Cardiac muscle cell (in vitro differentiated cells and primary cell): ENCODE data around the gene UTS2R. TPM values are rescaled to one million over a fixed set of nuclear protein-coding genes. Genes with fewer than 3 reads are reported as not detected.
"Not testable (repeated sequence)": the region's sequence is repeated elsewhere in the genome, so short reads cannot be mapped to it uniquely, and the experiment has no call there.

Experiments
- DNase-seq, 2 donors: peaks; one replicate each; pipeline versions ENCODE4 v3.0.0 to v3.0.0-alpha.2; 2010 to 2017; ENCODE audit warnings: low read depth in 1 of 2, low spot score in 1 of 2
- H3K27ac ChIP-seq: fragments of 200-600 bp; sonication (generic); 2 replicates; pipeline ENCODE4 v1.5.1; 2016
- H3K27me3 ChIP-seq: fragments of 200-600 bp; sonication (generic); 2 replicates; pipeline ENCODE4 v1.6.0; 2016; ENCODE audit warnings: control low read depth
- H3K36me3 ChIP-seq: fragments of 200-600 bp; sonication (generic); 2 replicates; pipeline ENCODE4 v1.5.1; 2016; ENCODE audit warnings: control low read depth
- H3K4me1 ChIP-seq: fragments of 200-600 bp; sonication (generic); 2 replicates; pipeline ENCODE4 v1.8.1; 2017; ENCODE audit warnings: low read depth, mild to moderate bottlenecking, mixed run types
- H3K4me3 ChIP-seq: fragments of 200-600 bp; sonication (generic); 2 replicates; pipeline ENCODE4 v1.5.1; 2016; ENCODE audit warnings: mild to moderate bottlenecking
- H3K9me3 ChIP-seq: fragments of 200-600 bp; sonication (generic); 2 replicates; pipeline ENCODE4 v1.5.1; 2017; ENCODE audit warnings: low read depth, mild to moderate bottlenecking, control low read depth
- polyA plus RNA-seq: library from polyadenylated mRNA; unstranded; fragments of >200 nt; fragmentation: Nextera tagmentation; extraction: Ambion mirVana; gene quantifications from 2 replicates; pipeline ENCODE4 v1.2.1, GENCODE V29; 2016
- total RNA-seq: library from RNA; depleted of rRNA; stranded (reverse); fragments of >200 nt; gene quantifications from 2 replicates; pipeline ENCODE4 v1.2.3, GENCODE V29; 2016
- TF ChIP-seq, protein P1 (sequence below): IDR thresholded peaks from 2 replicates; pipeline ENCODE4 v1.5.1; 2012; ENCODE audit warnings: low read depth, mild to moderate bottlenecking, low read length

UTS2R gene
- total and polyA plus RNA-seq, 2 experiments from 2014 or later: 4.1 to 10.8 TPM

DNA sequence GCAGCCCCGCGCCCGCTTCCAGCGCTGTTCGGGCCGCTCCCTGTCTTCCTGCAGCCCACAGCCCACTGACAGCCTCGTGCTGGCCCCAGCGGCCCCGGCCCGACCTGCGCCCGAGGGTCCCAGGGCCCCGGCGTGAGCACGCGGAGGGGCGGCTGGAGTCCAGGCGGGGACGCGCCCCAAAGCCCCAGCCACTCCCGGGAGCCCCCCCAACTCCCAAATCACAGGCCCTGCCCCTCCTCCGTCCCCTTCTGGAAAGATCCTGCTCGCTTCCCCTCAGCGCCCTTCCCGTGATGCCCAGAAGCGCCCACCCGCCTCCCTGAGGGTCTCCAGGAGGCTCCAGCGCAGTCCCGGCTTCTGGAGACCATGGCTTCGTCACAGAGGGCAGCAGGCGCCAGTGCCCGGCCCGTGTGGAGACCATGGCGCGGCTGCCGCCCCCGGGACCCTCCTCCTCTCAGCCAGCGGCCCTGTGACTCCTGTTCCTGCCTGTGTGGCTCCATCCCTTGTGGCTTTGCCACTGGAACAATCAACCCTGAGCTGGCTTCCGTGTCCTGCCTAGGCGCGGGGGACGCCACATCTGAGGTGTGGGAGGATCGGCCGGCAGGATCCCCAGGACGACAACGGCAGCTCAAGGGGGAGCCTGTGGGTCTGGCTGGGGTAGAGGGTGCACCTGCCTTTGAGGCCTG is 3.9 kb downstream of the UTS2R start:
- H3K4me3 ChIP-seq: no peak overlapping the region
- peaks cover 30% of the 10 kb centered on the region for H3K27me3 ChIP-seq
- no peaks in the 10 kb centered on the region for H3K9me3 ChIP-seq
- TF ChIP-seq, protein P1, sequence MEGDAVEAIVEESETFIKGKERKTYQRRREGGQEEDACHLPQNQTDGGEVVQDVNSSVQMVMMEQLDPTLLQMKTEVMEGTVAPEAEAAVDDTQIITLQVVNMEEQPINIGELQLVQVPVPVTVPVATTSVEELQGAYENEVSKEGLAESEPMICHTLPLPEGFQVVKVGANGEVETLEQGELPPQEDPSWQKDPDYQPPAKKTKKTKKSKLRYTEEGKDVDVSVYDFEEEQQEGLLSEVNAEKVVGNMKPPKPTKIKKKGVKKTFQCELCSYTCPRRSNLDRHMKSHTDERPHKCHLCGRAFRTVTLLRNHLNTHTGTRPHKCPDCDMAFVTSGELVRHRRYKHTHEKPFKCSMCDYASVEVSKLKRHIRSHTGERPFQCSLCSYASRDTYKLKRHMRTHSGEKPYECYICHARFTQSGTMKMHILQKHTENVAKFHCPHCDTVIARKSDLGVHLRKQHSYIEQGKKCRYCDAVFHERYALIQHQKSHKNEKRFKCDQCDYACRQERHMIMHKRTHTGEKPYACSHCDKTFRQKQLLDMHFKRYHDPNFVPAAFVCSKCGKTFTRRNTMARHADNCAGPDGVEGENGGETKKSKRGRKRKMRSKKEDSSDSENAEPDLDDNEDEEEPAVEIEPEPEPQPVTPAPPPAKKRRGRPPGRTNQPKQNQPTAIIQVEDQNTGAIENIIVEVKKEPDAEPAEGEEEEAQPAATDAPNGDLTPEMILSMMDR: no peak
- peaks cover 11% of the 10 kb centered on the region for H3K4me1 ChIP-seq
- DNase-seq: no peak
- H3K27ac ChIP-seq: no peak overlapping the region
- H3K36me3 ChIP-seq: no peaks in the 10 kb centered on the region

DNA sequence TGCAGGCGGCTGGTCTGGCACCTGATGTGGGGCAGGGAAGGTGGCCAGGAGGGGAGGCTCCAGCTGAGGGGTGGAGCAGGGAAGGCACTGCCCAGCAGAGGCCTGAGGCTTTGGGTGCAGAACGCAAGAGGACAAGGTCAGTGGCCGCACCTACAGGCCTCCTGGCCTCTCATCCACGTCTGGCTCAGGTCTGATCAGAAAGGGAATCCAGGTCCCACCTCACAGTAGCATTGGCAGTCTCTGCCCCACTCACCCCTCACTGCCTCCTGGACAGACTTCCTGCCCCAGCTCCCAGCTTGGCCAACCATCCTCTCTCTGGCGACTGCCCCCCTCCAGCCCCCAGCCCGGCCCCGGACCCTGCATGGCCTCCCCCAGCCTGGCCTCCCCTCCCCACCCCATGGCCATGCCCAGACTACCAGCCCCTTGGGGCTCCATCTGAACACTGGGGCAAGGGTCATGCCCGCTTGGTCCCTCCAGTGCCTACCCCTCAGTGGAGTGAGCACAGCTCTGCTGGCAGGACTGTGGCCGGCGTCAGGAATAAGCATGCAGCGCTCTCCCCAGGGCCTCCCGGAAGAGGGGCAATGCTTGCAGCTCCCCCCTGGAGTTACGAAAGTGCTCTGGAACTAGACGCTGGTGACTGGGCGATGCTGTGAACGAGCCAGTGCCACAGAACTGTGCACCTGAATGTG is 4.6 kb downstream of the UTS2R start:
- H3K4me3 ChIP-seq: no peak overlapping the region
- no peak for DNase-seq
- peaks cover 11% of the 10 kb centered on the region for H3K4me1 ChIP-seq
- H3K27ac ChIP-seq: no peak overlapping the region
- peaks cover 30% of the 10 kb centered on the region for H3K27me3 ChIP-seq
- TF ChIP-seq, protein P1: no peak
- H3K9me3 ChIP-seq: no peaks in the 10 kb centered on the region
- H3K36me3 ChIP-seq: no peaks in the 10 kb centered on the region

DNA sequence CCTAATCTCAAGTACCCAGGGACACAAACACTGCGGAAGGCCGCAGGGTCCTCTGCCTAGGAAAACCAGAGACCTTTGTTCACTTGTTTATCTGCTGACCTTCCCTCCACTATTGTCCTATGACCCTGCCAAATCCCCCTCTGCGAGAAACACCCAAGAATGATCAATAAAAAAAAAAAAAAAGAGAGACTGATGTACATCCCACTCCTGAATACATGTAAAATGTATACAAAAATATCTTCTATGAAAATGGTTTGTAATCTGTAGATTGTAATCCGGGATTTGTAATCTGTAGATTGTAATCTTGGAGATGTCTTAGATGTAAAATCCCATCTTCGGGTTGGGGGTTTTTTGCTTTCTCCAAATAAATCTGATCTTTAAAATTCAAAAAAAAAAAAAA is 5.7 kb downstream of the UTS2R start:
- peaks cover 26% of the 10 kb centered on the region for H3K27me3 ChIP-seq
- H3K4me3 ChIP-seq, DNase-seq, H3K36me3 ChIP-seq, H3K9me3 ChIP-seq, H3K27ac ChIP-seq, H3K4me1 ChIP-seq: not testable (repeated sequence)

DNA sequence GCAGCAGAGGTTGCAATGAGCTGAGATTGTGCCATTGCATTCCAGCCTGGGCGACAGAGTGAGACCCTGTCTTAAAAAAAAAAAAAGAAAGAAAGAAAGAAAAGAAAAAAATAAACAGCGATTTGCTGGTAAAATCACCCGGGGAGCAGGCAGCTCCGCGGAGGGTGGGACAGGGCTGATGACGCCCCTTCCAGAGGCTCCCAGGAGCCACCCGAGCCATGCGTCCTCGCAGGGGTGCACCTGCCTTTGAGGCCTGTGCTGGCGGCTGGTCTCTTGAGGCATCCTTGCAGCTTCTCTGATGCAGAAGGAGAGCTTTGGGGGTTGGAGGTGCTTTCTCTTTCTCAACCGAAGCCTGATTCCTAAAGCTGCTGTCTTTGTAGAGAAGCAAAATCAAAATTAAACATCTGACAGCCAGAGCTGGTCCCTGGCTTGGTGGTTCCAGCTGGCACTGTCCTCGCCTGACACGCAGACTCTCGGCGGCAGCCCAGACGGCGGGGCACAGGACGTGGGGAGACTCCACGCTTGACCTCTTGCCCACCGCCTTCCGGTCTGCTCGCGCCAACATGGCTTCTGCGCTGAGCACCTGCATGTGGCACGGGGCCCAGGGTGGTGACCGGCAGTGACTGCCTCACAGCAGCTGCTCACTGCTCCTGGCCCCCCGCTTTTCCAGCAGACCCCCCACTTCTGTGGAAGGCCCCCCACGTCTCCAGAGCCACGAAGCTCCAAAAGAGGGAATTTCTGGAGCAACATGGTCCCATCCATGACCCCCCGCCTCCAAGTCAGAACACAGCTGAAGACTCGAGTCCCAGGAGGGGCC is 6.6 kb downstream of the UTS2R start:
- TF ChIP-seq, protein P1: no peak
- no peak for DNase-seq
- no peaks in the 10 kb centered on the region for H3K36me3 ChIP-seq
- H3K27me3 ChIP-seq: peaks cover 26% of the 10 kb centered on the region
- no peak overlapping the region for H3K4me3 ChIP-seq
- no peak overlapping the region for H3K27ac ChIP-seq
- no peaks in the 10 kb centered on the region for H3K9me3 ChIP-seq
- H3K4me1 ChIP-seq: no peaks in the 10 kb centered on the region

DNA sequence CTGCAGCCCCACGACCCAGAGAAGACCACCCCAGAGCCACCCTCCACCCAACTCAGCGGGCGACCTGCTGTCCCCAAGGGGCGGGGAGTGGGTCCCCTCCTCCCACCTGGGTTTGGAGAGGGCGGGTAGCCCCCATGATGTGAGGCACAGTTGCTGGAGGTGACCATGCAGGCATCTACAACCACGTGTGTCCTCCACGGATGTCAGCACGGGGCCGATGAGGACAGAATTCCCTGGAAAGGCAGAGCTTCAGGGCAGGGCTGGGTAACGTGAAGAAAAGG is 7.1 kb downstream of the UTS2R start:
- TF ChIP-seq, protein P1: no peak

More for the DNA sequence above, 7.1 kb downstream of the UTS2R start:
- Histone ChIP-seq H3K4me1 (no peaks in the 10 kb centered on the region), H3K36me3 (no peaks in the 10 kb centered on the region), H3K27me3 (peaks cover 23% of the 10 kb centered on the region), H3K4me3 (no peak overlapping the region), H3K9me3 (no peaks in the 10 kb centered on the region), H3K27ac (no peak overlapping the region)
- DNase-seq: no peak
